Liver (tissue), 9 donors: ENCODE measurements around the gene MACROD1. TPM values are rescaled to one million over a fixed set of nuclear protein-coding genes. Genes with fewer than 3 reads are reported as not detected.

Source experiments
- DNase-seq: peaks from one replicate; pipeline ENCODE4 v3.0.0-alpha.2; 2017; ENCODE audit warnings: low spot score
- H3K27ac ChIP-seq, 2 donors: one replicate each; pipeline ENCODE4 v1.7.0; 2013; ENCODE audit warnings: inconsistent platforms in 2 of 2, low read length in 2 of 2, control low read depth in 1 of 2, low read depth in 1 of 2, mild to moderate bottlenecking in 1 of 2
- H3K27me3 ChIP-seq, 4 donors: one replicate each; pipeline versions ENCODE4 v1.6.1 to v1.7.0; 2013; ENCODE audit warnings: low read length in 3 of 4, inconsistent platforms in 1 of 4, mild to moderate bottlenecking in 1 of 4, moderate library complexity in 1 of 4; ENCODE audit not compliant: control insufficient read depth in 4 of 4, insufficient read depth in 4 of 4
- H3K36me3 ChIP-seq, 4 donors: one replicate each; pipeline versions ENCODE4 v1.6.1 to v1.7.0; 2013; ENCODE audit warnings: low read length in 3 of 4, mild to moderate bottlenecking in 3 of 4, low read depth in 1 of 4, moderate library complexity in 1 of 4; ENCODE audit not compliant: control insufficient read depth in 4 of 4, insufficient read depth in 3 of 4
- H3K4me1 ChIP-seq, 4 donors: one replicate each; pipeline versions ENCODE4 v1.6.1 to v1.7.0; 2013; ENCODE audit warnings: low read length in 3 of 4, mild to moderate bottlenecking in 3 of 4, moderate library complexity in 1 of 4; ENCODE audit not compliant: control insufficient read depth in 4 of 4, insufficient read depth in 4 of 4
- H3K4me3 ChIP-seq, 3 donors: one replicate each; pipeline versions ENCODE4 v1.6.1 to v1.7.0; 2013; ENCODE audit warnings: low read length in 3 of 3, control low read depth in 1 of 3, low read depth in 1 of 3, mild to moderate bottlenecking in 1 of 3
- H3K9ac ChIP-seq, 2 donors: one replicate each; pipeline ENCODE4 v1.7.0; 2013; ENCODE audit warnings: low read length in 2 of 2, mild to moderate bottlenecking in 2 of 2, moderate library complexity in 2 of 2, control low read depth in 1 of 2, low read depth in 1 of 2
- H3K9me3 ChIP-seq, 4 donors: one replicate each; pipeline versions ENCODE4 v1.6.1 to v1.7.0; 2013; ENCODE audit warnings: low read length in 3 of 4; ENCODE audit not compliant: control insufficient read depth in 4 of 4
- CTCF ChIP-seq: fragments of 150-350 bp; IDR thresholded peaks from 2 replicates; pipeline ENCODE4 v1.5.1; 2017; ENCODE audit warnings: improper control_type of control experiment, low read depth, low read length; ENCODE audit not compliant: missing input control
- FOXA1 ChIP-seq: IDR thresholded peaks from 2 replicates; pipeline ENCODE4 v1.6.1; 2016; ENCODE audit warnings: antibody characterized with exemption
- HNF4A ChIP-seq, 2 donors: conservative IDR thresholded peaks; 2 replicates each; pipeline ENCODE4 v1.6.1; 2016; ENCODE audit warnings: antibody characterized with exemption in 2 of 2, mild to moderate bottlenecking in 2 of 2
- NR2F2 ChIP-seq: IDR thresholded peaks from 2 replicates; pipeline ENCODE4 v1.6.1; 2016; ENCODE audit warnings: antibody characterized with exemption
- RAD21 ChIP-seq, 2 donors: IDR thresholded peaks; 2 replicates each; pipeline ENCODE4 v1.6.1; 2016; ENCODE audit warnings: antibody characterized with exemption in 2 of 2, mild to moderate bottlenecking in 2 of 2
- SP1 ChIP-seq: IDR thresholded peaks from 2 replicates; pipeline ENCODE4 v1.6.1; 2018; ENCODE audit warnings: antibody characterized with exemption, mild to moderate bottlenecking
- TAF1 ChIP-seq: conservative IDR thresholded peaks from 2 replicates; pipeline ENCODE4 v1.6.1; 2016; ENCODE audit warnings: antibody characterized with exemption, mild to moderate bottlenecking
- ZBTB33 ChIP-seq: IDR thresholded peaks from 2 replicates; pipeline ENCODE4 v1.6.1; 2016; ENCODE audit warnings: antibody characterized with exemption
- WGBS: extraction: QIAGEN DNeasy Blood & Tissue Kit; methylation state at CpG from one replicate; pipeline ENCODE4 v1.1.7; 2013; 5-methylcytosine and 5-hydroxymethylcytosine counted together
- polyA plus RNA-seq, 2 donors: library from polyadenylated mRNA; stranded (reverse) in 1 of 2; unstranded in 1 of 2; fragments of 200-250 nt in 1 of 2; fragments of >200 nt in 1 of 2; fragmentation: Nextera tagmentation in 1 of 2; extraction: Ambion mirVana in 1 of 2; gene quantifications; one replicate each; pipeline versions ENCODE4 v1.2.1 to v1.2.3, GENCODE V29; 2013 to 2015
- total RNA-seq, 2 donors: library from RNA; depleted of rRNA; stranded (reverse); fragments of >200 nt; gene quantifications; one replicate each; pipeline ENCODE4 v1.2.3, GENCODE V29; 2014
- TF ChIP-seq, protein P1 (sequence below): IDR thresholded peaks from 2 replicates; pipeline ENCODE4 v1.6.1; 2016; ENCODE audit warnings: antibody characterized with exemption
- TF ChIP-seq, protein P2 (sequence below): IDR thresholded peaks from 2 replicates; pipeline ENCODE4 v1.6.1; 2016; ENCODE audit warnings: antibody characterized with exemption
- donor health status: healthy.
- donor health status: healthy.
- donor health status: healthy.
- donor health status: healthy.
- donor health status: healthy.

Gene MACROD1
- total and polyA plus RNA-seq, 4 donors: 8.9 to 25.9 (median 13.1) TPM

DNA sequence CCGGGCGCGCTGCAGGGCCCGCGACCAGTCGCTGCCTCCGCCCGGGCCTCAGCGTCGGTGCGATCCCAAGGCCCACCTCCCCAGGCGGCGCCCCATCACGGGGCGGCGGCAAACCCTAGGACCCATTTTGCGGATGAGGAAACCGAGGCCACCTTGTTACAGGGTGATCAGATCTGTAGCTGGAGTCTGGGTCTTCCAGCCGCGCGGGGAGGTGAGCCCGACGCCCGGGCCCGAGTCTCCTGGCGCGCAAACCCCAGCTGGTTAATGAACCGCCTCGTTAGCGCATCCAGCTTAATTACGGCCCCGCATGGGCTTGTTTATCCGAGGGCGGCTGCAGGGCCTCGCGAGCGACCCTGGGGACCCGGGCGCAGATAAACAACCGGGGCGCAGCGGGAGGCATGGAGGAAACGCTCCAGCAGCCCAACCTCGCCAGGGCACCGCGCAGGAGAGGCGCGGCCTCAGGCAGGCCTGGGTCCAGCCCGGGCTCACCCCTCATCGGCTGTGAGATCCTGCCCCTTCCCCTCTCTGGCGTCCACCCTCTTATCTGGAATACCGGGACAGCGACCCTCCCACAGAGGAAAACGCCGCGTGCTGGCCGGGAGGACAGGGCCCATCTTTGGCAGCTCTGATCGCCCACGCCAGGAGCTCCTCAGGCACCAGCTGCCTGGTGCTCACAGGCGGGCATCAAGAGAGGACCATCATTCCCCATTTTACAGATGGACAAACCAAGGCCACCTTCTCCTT is 165.0 kb downstream of the MACROD1 start:
- no peak overlapping the region for H3K9ac ChIP-seq

DNA sequence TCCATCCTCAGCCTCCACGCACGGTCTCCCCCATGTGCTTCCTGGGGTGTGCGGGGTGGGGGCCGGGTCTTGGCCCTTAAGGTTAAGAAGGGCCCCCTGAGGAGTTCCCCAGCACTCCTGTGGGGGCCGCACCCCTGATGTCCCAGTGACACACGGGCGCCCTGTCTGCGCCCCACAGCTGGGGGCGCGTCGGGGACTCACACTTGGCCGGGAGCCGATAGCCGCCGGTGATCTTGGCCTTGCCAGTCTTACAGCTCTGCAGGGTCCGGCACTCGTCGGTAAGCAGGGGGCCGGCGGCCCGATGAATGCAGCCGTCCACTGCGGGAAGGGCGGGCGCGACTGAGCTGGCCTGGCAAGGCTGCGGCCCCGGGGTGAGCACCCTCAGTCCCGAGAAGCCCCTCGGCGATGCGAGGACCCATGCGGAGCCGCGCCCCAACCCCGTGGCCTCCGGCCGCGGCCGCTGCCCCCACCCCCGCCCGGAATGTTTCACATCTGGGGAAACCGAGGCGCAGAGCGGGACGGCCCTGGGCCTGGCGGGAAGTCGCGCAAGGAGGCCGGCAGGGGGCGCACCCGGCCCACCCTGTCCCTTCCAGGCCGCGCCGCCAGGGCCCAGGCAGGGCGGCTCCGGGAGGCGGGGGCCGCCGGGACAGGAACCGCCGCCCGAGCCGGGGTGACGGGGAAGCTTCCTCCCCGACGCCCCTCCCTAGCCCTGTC is 165.7 kb downstream of the MACROD1 start:
- Histone ChIP-seq H3K4me3 (peak overlapping the region in 1 of 3 donors; percentile 30), H3K9me3 (no peaks in the 10 kb centered on the region), H3K27me3 (no peaks in the 10 kb centered on the region), H3K9ac (no peak overlapping the region), H3K36me3 (peaks cover 2 to 28% (median 9%) of the 10 kb centered on the region in 4 donors), H3K4me1 (peaks cover 2 to 34% (median 5%) of the 10 kb centered on the region in 4 donors), H3K27ac (no peak overlapping the region)
- 16% methylated on average over 67 of the region's 67 CpGs for WGBS
- DNase-seq: peak; percentile 79
- TF ChIP-seq FOXA1 (no peak), HNF4A (conservative IDR thresholded peaks at IDR 0.05) (no peak), CTCF (peak; percentile 83), RAD21 (IDR thresholded peaks at IDR 0.05) (peak in 1 of 2 donors; percentile 73), ZBTB33 (no peak)

More for the DNA sequence above, 165.0 kb downstream of the MACROD1 start:
- H3K27me3 ChIP-seq: no peaks in the 10 kb centered on the region
- peaks cover 2 to 23% (median 8%) of the 10 kb centered on the region in 4 donors for H3K36me3 ChIP-seq
- no peak overlapping the region for H3K27ac ChIP-seq
- DNase-seq: no peak
- H3K4me1 ChIP-seq: peaks cover 2 to 34% (median 5%) of the 10 kb centered on the region in 4 donors
- TF ChIP-seq, protein P1, sequence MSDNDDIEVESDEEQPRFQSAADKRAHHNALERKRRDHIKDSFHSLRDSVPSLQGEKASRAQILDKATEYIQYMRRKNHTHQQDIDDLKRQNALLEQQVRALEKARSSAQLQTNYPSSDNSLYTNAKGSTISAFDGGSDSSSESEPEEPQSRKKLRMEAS: no peak
- TF ChIP-seq TAF1: no peak
- TF ChIP-seq FOXA1: no peak
- TF ChIP-seq, protein P2, sequence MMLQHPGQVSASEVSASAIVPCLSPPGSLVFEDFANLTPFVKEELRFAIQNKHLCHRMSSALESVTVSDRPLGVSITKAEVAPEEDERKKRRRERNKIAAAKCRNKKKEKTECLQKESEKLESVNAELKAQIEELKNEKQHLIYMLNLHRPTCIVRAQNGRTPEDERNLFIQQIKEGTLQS: no peak
- TF ChIP-seq SP1: no peak
- TF ChIP-seq ZBTB33: no peak
- TF ChIP-seq NR2F2: no peak
- no peak for TF ChIP-seq CTCF
- 34% methylated on average over 60 of the region's 60 CpGs for WGBS
- H3K9me3 ChIP-seq: no peaks in the 10 kb centered on the region
- peak overlapping the region in 1 of 3 donors; percentile 30 for H3K4me3 ChIP-seq
